ENCODE results near the gene NPFFR2. TPM values are rescaled to one million over a fixed set of nuclear protein-coding genes. Genes with fewer than 3 reads are reported as not detected.

The NPFFR2 gene
- total RNA-seq: 0.21 TPM

- Histone ChIP-seq H3K27me3 (ENCODE audit: insufficient read depth, low read length) (peaks cover 19% of the 10 kb centered on the region), H3K4me3 (ENCODE audit: low read length) (no peak within 1 kb of the TSS), H3K9me3 (ENCODE audit: low read depth, low read length) (no peaks in the 10 kb centered on the region), H3K4me1 (ENCODE audit: insufficient read depth, low read length) (no peaks in the 10 kb centered on the region)
Measured at GRCh38 chr4:72031868-72032608, at the start of gene NPFFR2. TSS of gene NPFFR2 (plus strand) at chr4:72032000. CDS start at chr4:72128592, 96,592 bp downstream.

DNA sequence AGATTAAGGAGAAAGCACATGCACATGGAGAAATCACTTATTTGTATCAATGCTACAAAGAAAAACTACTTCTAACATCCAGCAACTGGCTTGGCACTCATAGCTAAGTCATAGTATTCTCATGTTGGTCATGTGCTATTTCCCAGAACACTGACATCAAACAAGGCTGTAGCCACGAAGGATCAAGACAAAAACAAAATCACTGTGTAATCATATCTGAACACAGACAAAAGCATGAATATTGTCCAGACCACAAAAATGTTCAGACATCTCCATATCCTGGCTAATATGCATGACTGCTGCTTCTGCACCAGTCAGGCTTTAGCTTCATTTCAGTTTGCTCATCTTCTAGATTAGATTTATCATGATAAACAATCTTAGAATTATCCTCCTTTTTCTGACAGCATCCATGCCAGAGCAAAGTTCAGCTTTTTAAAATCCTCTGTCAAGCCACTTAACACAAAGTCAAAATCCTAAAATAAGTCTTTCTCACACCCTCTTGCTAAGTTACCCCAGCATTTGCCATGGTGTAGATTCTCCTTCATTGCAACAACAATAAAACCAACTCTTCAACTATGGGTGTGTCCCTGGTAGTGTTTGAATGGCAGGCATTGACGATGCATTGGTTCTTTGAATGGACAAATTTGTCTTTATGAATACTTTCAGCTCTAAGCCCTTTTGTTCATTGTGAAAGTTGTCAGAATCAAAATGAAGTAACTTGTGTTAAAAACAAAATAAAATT, 39.1 kb upstream of the NPFFR2 start:
- Histone ChIP-seq H3K27me3 (ENCODE audit: insufficient read depth, low read length) (no peaks in the 10 kb centered on the region), H3K4me3 (ENCODE audit: low read length) (no peak overlapping the region), H3K9me3 (ENCODE audit: low read depth, low read length) (peaks cover 5% of the 10 kb centered on the region), H3K4me1 (ENCODE audit: insufficient read depth, low read length) (no peaks in the 10 kb centered on the region)

GRCh38 chr4:71994559-71994958, 37.2 kb upstream of the NPFFR2 start:
- no peaks in the 10 kb centered on the region for H3K4me1 ChIP-seq (ENCODE audit: insufficient read depth, low read length)
- peaks cover 5% of the 10 kb centered on the region for H3K9me3 ChIP-seq (ENCODE audit: low read depth, low read length)
- H3K4me3 ChIP-seq (ENCODE audit: low read length): no peak overlapping the region
- H3K27me3 ChIP-seq (ENCODE audit: insufficient read depth, low read length): no peaks in the 10 kb centered on the region

- no peak overlapping the region for H3K4me3 ChIP-seq (ENCODE audit: low read length)
- peaks cover 5% of the 10 kb centered on the region for H3K9me3 ChIP-seq (ENCODE audit: low read depth, low read length)
- no peaks in the 10 kb centered on the region for H3K4me1 ChIP-seq (ENCODE audit: insufficient read depth, low read length)
- no peaks in the 10 kb centered on the region for H3K27me3 ChIP-seq (ENCODE audit: insufficient read depth, low read length)
Measured at GRCh38 chr4:71995297-71995696, 36.5 kb upstream of the NPFFR2 start.

- Histone ChIP-seq H3K27me3 (ENCODE audit: insufficient read depth, low read length) (no peaks in the 10 kb centered on the region), H3K9me3 (ENCODE audit: low read depth, low read length) (no peaks in the 10 kb centered on the region), H3K4me3 (ENCODE audit: low read length) (no peak overlapping the region), H3K4me1 (ENCODE audit: insufficient read depth, low read length) (no peaks in the 10 kb centered on the region)
Measured at GRCh38 chr4:72006586-72006985, 25.2 kb upstream of the NPFFR2 start.

DNA sequence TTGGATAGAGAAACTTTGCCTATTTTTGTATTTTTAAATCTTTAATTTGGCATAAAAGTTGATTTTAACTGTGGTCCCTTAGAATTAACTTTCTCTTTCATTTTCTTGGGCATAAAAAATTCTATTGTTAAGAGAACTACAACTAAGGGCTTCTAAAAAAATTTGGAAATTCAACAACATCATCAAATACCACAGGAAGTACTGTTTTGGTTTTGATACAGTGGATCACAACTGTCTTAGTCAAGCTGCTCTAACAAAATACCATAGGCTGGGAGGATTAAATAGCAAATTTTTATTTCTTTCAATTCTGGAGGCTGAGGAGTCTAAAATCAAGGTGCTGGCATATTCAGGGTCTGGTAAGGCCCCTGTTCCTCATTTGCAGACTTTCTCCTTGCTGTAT, 19.9 kb upstream of the NPFFR2 start:
- Histone ChIP-seq H3K9me3 (ENCODE audit: low read depth, low read length) (no peaks in the 10 kb centered on the region), H3K4me3 (ENCODE audit: low read length) (no peak overlapping the region), H3K27me3 (ENCODE audit: insufficient read depth, low read length) (no peaks in the 10 kb centered on the region), H3K4me1 (ENCODE audit: insufficient read depth, low read length) (no peaks in the 10 kb centered on the region)

DNA sequence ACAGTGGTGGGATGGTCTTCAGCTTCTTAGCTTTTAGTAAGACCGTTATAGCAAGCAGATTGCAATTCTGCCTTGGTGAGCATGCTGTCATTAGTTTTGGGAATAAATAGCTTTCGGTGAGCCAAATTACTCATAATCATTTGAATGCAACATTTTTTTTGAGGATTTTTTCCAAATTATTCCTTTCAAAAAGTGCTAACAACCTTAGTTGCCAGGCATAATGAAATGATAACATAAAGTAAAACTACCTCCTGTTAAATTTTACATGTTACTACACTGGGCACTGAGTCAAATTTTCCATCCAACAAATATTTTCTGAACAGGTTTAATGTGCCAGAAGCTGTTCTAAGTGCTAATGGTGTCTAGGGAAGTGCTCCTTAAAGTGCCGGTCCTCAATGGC, 15.8 kb upstream of the NPFFR2 start:
- Histone ChIP-seq H3K9me3 (ENCODE audit: low read depth, low read length) (no peaks in the 10 kb centered on the region), H3K4me1 (ENCODE audit: insufficient read depth, low read length) (no peaks in the 10 kb centered on the region), H3K4me3 (ENCODE audit: low read length) (no peak overlapping the region), H3K27me3 (ENCODE audit: insufficient read depth, low read length) (no peaks in the 10 kb centered on the region)

DNA sequence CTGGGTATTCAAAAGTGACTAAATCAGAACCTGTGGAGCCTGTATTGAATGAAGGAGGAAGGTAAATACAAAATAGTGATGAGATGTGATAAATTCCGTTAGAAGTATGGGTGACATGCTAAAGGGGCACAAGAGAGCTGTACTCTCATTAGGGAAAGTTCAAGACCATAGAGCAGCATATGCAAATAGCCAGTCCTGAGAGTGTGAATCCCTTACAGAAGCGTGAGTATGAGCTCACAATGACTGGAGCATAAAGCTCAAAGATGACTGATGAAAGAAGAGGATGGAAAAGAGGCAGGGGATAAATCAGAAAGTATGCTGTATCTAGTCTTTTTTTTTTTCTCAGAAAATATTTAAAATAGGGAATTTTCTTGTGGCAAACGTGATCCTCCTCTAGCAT, 12.1 kb upstream of the NPFFR2 start:
- H3K9me3 ChIP-seq (ENCODE audit: low read depth, low read length): no peaks in the 10 kb centered on the region
- H3K4me3 ChIP-seq (ENCODE audit: low read length): no peak overlapping the region
- no peaks in the 10 kb centered on the region for H3K4me1 ChIP-seq (ENCODE audit: insufficient read depth, low read length)
- no peaks in the 10 kb centered on the region for H3K27me3 ChIP-seq (ENCODE audit: insufficient read depth, low read length)

GRCh38 chr4:72022553-72022952, 9.2 kb upstream of the NPFFR2 start:
- Histone ChIP-seq H3K27me3 (ENCODE audit: insufficient read depth, low read length) (no peaks in the 10 kb centered on the region), H3K9me3 (ENCODE audit: low read depth, low read length) (no peaks in the 10 kb centered on the region), H3K4me3 (ENCODE audit: low read length) (no peak overlapping the region), H3K4me1 (ENCODE audit: insufficient read depth, low read length) (no peaks in the 10 kb centered on the region)

DNA sequence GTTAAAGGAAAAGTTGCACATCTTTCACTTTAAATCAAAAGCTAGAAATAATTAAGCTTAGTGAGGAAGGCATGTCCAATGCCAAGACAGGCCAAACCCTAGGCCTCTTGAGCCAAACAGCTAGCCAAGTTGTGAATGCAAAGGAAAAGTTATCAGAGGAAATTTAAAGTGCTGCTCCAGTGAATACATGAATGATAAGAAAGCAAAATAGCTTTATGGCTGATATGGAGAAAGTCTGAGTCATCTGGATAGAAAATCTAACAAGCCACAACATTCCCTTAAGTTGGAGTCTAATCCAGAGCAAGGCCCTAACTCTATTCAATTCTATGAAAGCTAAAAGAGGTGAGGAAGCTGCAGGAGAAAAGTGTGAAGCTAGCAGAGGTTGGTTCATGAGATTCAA, 23.8 kb downstream of the NPFFR2 start:
- H3K4me3 ChIP-seq (ENCODE audit: low read length): no peak overlapping the region
- H3K4me1 ChIP-seq (ENCODE audit: insufficient read depth, low read length): no peaks in the 10 kb centered on the region
- no peaks in the 10 kb centered on the region for H3K27me3 ChIP-seq (ENCODE audit: insufficient read depth, low read length)
- no peaks in the 10 kb centered on the region for H3K9me3 ChIP-seq (ENCODE audit: low read depth, low read length)

DNA sequence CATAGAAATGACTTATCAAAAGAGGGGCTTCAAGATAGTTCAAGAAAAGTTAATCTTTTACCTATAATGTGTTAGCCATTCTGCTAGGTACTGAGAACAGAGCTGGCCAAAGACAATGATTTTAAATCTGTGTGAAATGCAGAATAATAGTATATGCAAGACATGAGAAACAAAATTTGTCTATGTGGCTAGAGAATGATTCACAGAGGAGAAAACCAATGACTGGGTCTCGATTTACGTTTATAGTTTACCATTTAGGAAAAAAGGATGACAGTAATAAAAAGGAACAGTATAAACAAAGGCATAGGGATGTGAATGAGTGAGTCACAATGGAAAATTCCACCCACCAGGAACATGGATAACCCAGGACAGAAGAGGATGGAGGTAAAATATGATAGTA, 31.9 kb downstream of the NPFFR2 start:
- Histone ChIP-seq H3K4me1 (ENCODE audit: insufficient read depth, low read length) (no peaks in the 10 kb centered on the region), H3K9me3 (ENCODE audit: low read depth, low read length) (no peaks in the 10 kb centered on the region)

DNA sequence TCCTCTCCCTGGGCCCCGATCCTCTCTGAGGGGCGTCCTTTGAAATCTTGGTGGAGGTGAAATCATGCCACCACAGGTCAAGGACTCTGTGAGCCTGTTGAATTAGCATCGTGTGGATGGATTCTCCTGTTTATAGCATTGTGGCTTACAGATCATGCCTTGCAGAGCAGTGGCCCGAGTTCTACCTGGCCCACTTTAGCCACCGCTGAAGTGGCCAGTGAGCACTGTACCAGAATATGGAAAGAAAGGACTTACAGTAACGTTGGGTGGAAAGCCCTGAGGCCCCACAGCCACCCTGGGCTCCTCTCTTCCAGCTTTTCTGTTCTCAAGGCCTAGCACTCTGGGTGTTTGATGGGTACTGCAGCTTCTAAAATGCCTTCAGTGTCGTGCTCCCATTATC, 35.3 kb downstream of the NPFFR2 start:
- no peak overlapping the region for H3K4me3 ChIP-seq (ENCODE audit: low read length)
- H3K27me3 ChIP-seq (ENCODE audit: insufficient read depth, low read length): no peaks in the 10 kb centered on the region

More for the DNA sequence above, 31.9 kb downstream of the NPFFR2 start:
- H3K27me3 ChIP-seq (ENCODE audit: insufficient read depth, low read length): no peaks in the 10 kb centered on the region
- H3K4me3 ChIP-seq (ENCODE audit: low read length): no peak overlapping the region

DNA sequence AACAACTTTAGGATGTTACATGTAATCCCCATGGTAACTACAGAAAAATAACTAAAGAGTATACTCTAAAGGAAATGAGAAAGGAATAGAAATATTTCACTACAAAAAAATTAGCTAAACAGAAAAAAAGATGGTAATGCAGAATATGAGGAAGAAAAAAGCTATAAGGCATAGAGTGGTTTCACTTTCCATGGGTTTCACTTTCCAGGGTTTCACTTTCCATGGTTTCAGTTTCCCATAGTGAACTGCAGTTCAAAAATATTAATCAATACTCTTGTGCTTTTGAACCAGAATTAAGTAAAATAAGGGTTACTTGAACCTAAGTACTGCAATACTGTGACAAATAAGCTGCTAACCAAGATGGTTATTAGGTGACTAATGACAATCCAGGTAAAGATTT, 42.0 kb downstream of the NPFFR2 start:
- H3K27me3 ChIP-seq (ENCODE audit: insufficient read depth, low read length): no peaks in the 10 kb centered on the region
- H3K4me3 ChIP-seq (ENCODE audit: low read length): no peak overlapping the region
- H3K9me3 ChIP-seq (ENCODE audit: low read depth, low read length): no peaks in the 10 kb centered on the region
- H3K4me1 ChIP-seq (ENCODE audit: insufficient read depth, low read length): no peaks in the 10 kb centered on the region

More for the DNA sequence above, 35.3 kb downstream of the NPFFR2 start:
- Histone ChIP-seq H3K4me1 (ENCODE audit: insufficient read depth, low read length) (no peaks in the 10 kb centered on the region), H3K9me3 (ENCODE audit: low read depth, low read length) (no peaks in the 10 kb centered on the region)

- Histone ChIP-seq H3K4me3 (ENCODE audit: low read length) (no peak overlapping the region), H3K9me3 (ENCODE audit: low read depth, low read length) (no peaks in the 10 kb centered on the region), H3K4me1 (ENCODE audit: insufficient read depth, low read length) (no peaks in the 10 kb centered on the region), H3K27me3 (ENCODE audit: insufficient read depth, low read length) (no peaks in the 10 kb centered on the region)
Measured at GRCh38 chr4:72076562-72076961, 44.8 kb downstream of the NPFFR2 start.

GRCh38 chr4:72077346-72077745, 45.5 kb downstream of the NPFFR2 start:
- Histone ChIP-seq H3K9me3 (ENCODE audit: low read depth, low read length) (no peaks in the 10 kb centered on the region), H3K4me1 (ENCODE audit: insufficient read depth, low read length) (no peaks in the 10 kb centered on the region), H3K27me3 (ENCODE audit: insufficient read depth, low read length) (no peaks in the 10 kb centered on the region), H3K4me3 (ENCODE audit: low read length) (no peak overlapping the region)

DNA sequence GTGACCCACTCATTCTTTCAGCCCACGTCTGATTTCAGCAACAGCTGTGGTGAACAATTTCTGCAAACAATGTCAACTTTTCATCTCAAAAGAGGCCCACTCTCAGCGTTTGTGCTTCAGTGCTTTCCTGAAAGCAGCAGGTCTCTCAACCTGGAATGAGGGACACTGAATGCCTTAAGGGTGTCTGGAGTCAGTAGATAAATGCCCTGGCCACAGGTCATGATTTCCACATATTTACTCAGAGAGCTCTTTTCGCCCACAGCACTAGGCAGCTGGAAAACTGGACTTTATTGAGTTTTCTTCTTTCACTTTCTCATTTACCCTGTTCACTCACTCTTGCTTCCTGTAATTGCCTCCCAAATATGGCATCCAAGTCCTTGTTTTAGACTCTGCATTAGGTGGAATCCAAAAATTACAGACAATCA, 52.8 kb downstream of the NPFFR2 start:
- H3K9me3 ChIP-seq (ENCODE audit: low read depth, low read length): no peaks in the 10 kb centered on the region
- no peaks in the 10 kb centered on the region for H3K27me3 ChIP-seq (ENCODE audit: insufficient read depth, low read length)
- H3K4me1 ChIP-seq (ENCODE audit: insufficient read depth, low read length): no peaks in the 10 kb centered on the region
- no peak overlapping the region for H3K4me3 ChIP-seq (ENCODE audit: low read length)
